ENCODE results near the gene MTMR3.
"Not testable (repeated sequence)": the region's sequence is repeated elsewhere in the genome, so short reads cannot be mapped to it uniquely, and the experiment has no call there.

DNA sequence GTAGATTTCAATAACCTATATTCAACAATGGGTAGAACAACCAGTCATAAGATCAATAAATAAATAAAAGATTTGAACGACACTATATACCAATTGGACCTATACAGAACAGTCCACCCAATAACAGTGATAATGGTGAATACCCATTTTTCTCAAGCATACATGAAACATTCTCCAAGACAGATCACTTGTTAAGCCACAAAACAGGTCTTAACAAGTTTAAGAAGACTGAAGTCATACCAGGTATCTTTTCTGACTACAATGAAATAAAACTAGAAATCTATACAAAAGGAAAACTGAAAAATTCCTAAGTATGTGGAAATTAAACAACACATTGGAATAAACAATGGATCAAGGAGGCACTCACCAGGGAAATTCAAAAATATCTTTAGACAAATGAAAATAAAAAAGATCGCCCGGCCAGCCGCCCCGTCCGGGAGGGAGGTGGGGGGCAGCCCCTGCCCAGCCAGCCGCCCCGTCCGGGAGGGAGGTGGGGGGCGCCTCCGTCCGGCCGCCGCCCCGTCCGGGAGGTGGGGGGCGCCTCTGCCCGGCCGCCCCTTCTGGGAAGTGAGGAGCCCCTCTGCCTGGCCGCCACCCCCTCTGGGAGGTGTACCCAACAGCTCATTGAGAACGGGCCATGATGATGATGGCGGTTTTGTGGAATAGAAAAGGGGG, 176.5 kb downstream of the MTMR3 start:
- TF ChIP-seq, protein P1, sequence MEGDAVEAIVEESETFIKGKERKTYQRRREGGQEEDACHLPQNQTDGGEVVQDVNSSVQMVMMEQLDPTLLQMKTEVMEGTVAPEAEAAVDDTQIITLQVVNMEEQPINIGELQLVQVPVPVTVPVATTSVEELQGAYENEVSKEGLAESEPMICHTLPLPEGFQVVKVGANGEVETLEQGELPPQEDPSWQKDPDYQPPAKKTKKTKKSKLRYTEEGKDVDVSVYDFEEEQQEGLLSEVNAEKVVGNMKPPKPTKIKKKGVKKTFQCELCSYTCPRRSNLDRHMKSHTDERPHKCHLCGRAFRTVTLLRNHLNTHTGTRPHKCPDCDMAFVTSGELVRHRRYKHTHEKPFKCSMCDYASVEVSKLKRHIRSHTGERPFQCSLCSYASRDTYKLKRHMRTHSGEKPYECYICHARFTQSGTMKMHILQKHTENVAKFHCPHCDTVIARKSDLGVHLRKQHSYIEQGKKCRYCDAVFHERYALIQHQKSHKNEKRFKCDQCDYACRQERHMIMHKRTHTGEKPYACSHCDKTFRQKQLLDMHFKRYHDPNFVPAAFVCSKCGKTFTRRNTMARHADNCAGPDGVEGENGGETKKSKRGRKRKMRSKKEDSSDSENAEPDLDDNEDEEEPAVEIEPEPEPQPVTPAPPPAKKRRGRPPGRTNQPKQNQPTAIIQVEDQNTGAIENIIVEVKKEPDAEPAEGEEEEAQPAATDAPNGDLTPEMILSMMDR (IDR thresholded peaks at IDR 0.05; ENCODE audit: insufficient read depth, low read depth, low read length) = not testable (repeated sequence)
- TF ChIP-seq EZH2 (IDR thresholded peaks at IDR 0.05; ENCODE audit: insufficient read depth, low read length) = not testable (repeated sequence)
